Neutrophil (primary cell): ENCODE results near the gene OBSCN.

ENCODE experiments used
- H3K27ac ChIP-seq: fragments of 200-600 bp; sonication (generic); 2 replicates; pipeline ENCODE4 v1.5.1; 2016; ENCODE audit warnings: mild to moderate bottlenecking, moderate library complexity
- H3K27me3 ChIP-seq: fragments of 200-600 bp; sonication (generic); 2 replicates; pipeline ENCODE4 v1.6.0; 2016; ENCODE audit warnings: mild to moderate bottlenecking
- H3K36me3 ChIP-seq: fragments of 200-600 bp; sonication (generic); 2 replicates; pipeline ENCODE4 v1.5.1; 2017
- H3K4me1 ChIP-seq, 2 experiments: fragments of 200-600 bp in 1 of 2; sonication (generic) in 1 of 2; 1 replicate in 1 of 2; 2 replicates in 1 of 2; pipeline versions ENCODE4 v1.5.1 to v1.6.1; 2013 to 2016; ENCODE audit warnings: low read depth in 1 of 2, low read length in 1 of 2, mild to moderate bottlenecking in 1 of 2, moderate library complexity in 1 of 2; ENCODE audit not compliant: control insufficient read depth in 1 of 2, insufficient read depth in 1 of 2
- H3K4me3 ChIP-seq, 2 experiments: fragments of 200-600 bp in 1 of 2; sonication (generic) in 1 of 2; 1 replicate in 1 of 2; 2 replicates in 1 of 2; pipeline ENCODE4 v1.5.1; 2013 to 2016; ENCODE audit warnings: low read depth in 1 of 2, low read length in 1 of 2, mild to moderate bottlenecking in 1 of 2, moderate library complexity in 1 of 2
- H3K9me3 ChIP-seq: fragments of 200-600 bp; sonication (generic); 2 replicates; pipeline ENCODE4 v1.5.1; 2016
- TF ChIP-seq, protein P1 (sequence below): fragments of 200-600 bp; sonication (generic); IDR thresholded peaks from 2 replicates; pipeline ENCODE4 v1.5.1; 2016; ENCODE audit warnings: antibody characterized with exemption

OBSCN gene

DNA sequence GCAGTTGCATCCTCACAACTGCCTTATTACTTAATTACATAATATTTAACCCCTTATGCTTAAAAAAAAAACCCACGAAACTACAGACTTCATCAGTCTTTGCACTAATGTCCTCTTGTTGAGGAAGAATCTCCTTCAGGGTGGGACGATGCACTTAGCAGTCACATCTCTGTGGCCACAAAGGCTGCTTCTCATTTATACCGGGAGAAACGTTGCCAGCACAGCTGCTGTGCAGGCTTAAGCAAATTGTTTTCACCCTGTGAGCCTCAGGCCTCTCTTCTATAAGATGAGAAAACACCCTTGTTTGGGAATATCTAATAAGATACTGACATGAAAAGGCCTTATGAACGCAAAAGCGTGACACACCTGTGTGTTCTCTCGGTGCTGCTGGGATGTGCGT is 2.9 kb upstream of the OBSCN start:
- H3K27me3 ChIP-seq = peaks cover 25% of the 10 kb centered on the region
- H3K9me3 ChIP-seq = no peaks in the 10 kb centered on the region
- H3K36me3 ChIP-seq = no peaks in the 10 kb centered on the region
- TF ChIP-seq, protein P1, sequence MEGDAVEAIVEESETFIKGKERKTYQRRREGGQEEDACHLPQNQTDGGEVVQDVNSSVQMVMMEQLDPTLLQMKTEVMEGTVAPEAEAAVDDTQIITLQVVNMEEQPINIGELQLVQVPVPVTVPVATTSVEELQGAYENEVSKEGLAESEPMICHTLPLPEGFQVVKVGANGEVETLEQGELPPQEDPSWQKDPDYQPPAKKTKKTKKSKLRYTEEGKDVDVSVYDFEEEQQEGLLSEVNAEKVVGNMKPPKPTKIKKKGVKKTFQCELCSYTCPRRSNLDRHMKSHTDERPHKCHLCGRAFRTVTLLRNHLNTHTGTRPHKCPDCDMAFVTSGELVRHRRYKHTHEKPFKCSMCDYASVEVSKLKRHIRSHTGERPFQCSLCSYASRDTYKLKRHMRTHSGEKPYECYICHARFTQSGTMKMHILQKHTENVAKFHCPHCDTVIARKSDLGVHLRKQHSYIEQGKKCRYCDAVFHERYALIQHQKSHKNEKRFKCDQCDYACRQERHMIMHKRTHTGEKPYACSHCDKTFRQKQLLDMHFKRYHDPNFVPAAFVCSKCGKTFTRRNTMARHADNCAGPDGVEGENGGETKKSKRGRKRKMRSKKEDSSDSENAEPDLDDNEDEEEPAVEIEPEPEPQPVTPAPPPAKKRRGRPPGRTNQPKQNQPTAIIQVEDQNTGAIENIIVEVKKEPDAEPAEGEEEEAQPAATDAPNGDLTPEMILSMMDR = no peak
- no peak overlapping the region for H3K4me3 ChIP-seq
- H3K27ac ChIP-seq = no peak overlapping the region
- no peaks in the 10 kb centered on the region for H3K4me1 ChIP-seq

DNA sequence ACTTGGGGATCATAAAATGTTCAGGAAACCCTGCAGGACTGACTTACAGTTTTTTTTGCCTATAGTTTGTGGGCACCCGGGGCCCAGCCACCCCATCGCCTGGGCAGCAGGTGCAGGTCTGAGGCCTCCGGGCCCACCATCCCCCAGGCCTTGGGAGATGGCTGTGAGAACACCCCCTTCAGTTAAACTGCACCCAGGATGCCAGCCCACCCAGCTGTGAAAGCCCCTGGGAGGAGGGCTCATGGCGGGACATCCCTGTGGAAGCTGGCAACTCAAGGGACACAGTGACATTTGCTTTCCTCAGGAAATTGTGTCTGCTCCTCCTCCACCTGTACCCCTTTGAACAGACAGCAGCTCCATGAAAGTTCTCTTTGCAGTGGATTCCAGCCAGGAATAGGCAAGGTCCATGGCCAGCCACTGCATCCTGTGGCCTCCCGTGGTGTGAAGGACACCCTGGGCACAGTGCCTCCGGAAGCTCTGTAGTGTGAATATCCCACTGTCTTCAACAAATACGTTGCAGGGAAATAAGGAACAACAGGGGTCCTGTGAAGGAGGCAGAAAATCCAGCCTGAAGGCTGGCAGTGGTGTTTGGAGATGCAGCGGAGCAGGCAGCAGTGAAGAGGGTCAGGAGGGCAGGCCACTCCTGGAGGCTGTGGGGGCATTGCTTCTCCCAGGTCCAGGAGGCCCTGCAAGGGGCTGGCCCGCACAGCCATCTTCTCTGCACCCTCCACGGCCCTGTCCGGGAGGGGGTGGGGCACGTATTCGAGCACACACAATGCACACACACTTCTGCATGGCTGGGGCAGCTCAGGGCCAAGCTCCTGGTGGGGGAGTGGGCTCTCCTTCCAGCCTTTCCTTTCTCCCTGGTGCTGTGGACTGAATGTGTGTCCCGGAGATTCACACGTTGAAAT is 2.1 kb upstream of the OBSCN start:
- Histone ChIP-seq H3K27ac (no peak overlapping the region), H3K9me3 (no peaks in the 10 kb centered on the region), H3K4me3 (no peak overlapping the region)

DNA sequence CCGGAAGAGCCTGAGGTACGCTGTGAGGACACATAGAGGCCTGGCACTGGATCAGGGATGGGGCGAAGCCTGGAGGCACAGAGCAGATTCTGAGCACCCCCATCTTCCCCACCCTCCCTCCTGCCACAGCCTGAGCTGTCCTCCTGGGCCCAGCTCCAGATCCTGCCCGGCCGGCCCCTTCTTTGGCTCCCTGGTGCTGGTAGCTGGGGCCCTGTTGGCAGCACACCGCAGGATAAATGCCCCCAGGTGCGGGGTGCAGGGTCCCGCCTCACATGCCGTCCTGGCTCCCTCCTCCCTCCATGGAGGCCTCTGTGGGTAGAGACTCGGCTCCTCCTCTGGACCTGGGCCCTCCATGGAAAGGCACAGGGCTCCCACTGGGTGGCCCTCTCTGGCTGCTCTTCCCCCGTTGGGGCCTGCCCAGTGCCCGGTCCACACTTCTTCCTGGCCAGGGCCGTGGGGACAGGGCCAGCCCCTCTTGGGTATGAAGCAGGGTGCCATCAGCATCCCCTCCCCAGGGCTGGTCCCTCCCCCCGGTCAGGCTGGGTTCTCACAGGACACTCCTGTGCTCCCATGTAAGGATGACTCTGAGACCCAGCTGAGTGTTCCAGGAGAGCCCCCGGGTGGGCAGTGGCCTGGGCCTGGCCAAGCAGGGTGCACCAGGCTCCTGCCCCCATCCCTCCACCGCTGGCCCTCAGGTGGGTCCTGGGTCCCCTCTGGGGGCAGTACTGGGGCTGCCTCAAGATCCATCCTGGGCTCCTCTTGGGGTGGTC is 1.1 kb upstream of the OBSCN start:
- no peak overlapping the region for H3K27ac ChIP-seq
- no peaks in the 10 kb centered on the region for H3K4me1 ChIP-seq
- no peak overlapping the region for H3K4me3 ChIP-seq
- TF ChIP-seq, protein P1 = no peak
- peaks cover 35% of the 10 kb centered on the region for H3K27me3 ChIP-seq
- no peaks in the 10 kb centered on the region for H3K9me3 ChIP-seq
- H3K36me3 ChIP-seq = no peaks in the 10 kb centered on the region

More for the DNA sequence above, 2.1 kb upstream of the OBSCN start:
- TF ChIP-seq, protein P1 = no peak
- H3K27me3 ChIP-seq = peaks cover 27% of the 10 kb centered on the region
- H3K4me1 ChIP-seq = no peaks in the 10 kb centered on the region
- no peaks in the 10 kb centered on the region for H3K36me3 ChIP-seq

DNA sequence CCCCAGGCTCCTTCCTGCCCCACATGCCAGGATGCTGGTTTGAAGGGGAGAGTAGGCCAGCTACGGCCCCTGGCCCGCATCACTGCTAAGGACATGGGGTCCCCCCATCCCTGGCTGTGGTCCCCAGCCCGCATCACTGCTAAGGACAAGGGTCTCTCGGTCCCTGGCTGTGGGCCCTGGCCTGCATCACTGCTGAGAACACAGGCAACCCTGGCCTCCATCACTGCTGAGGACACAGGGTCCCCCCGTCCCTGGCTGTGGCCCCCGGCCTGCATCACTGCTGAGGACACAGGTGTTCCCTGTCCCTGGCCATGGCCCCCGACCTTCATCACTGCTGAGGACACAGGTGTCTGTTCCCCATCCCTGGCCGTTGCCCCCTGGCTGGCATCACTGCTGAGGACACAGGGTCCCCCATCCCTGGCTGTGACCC is 448 bp upstream of the OBSCN start:
- TF ChIP-seq, protein P1 = no peak
- peaks cover 39% of the 10 kb centered on the region for H3K27me3 ChIP-seq
- H3K4me3 ChIP-seq = no peak overlapping the region
- no peaks in the 10 kb centered on the region for H3K36me3 ChIP-seq
- no peak overlapping the region for H3K27ac ChIP-seq
- H3K4me1 ChIP-seq = no peaks in the 10 kb centered on the region
- no peaks in the 10 kb centered on the region for H3K9me3 ChIP-seq

DNA sequence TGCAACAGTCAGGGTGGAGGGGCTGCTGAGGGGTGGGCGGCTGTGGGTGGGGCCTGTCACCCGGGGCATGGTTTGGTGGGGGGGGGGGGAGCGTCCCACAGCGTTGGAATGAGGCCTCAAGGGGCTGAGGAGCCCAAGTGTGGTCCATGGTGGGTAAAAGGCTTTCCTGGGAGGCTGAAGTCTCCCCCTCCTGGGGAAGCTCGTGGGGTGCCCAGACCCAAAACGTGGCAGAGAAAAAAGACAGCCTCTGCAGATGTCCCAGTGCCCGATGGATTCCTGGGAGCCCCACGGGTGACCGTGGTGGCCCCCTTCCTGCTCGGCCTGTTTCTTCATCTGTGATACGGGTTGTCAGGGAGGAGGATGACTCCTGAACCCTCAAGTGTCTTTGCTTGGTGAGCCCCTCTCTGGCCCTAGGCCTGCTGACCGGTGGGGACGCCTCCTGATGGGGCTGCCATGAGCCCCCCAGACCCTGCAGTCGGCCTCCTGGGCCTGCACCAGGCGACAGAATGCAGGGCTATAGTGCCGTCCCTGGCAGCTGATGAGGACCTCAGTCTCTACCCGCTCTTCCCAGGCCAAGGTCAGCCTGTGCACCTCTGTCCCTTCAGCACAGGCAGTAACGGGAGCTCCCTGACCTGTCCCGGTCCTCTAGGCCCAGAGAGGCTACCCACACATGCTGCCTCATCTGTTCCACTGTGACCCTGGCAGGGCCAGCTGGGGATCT is 1.1 kb downstream of the OBSCN start:
- Histone ChIP-seq H3K4me1 (peaks cover 0 to 13% of the 10 kb centered on the region in 2 experiments), H3K27me3 (peaks cover 55% of the 10 kb centered on the region), H3K4me3 (no peak overlapping the region), H3K27ac (no peak overlapping the region), H3K9me3 (no peaks in the 10 kb centered on the region), H3K36me3 (no peaks in the 10 kb centered on the region)
- TF ChIP-seq, protein P1 = no peak
